Hepatocyte (in vitro differentiated cells): Measurements from ENCODE around the gene PSME1. TPM values are rescaled to one million over a fixed set of nuclear protein-coding genes. Genes with fewer than 3 reads are reported as not detected.

Experiments used
- DNase-seq: peaks from one replicate; pipeline ENCODE4 v3.0.0-alpha.2; 2016; ENCODE audit warnings: low spot score
- H2AFZ ChIP-seq: fragments of 200-600 bp; sonication (generic); 2 replicates; pipeline ENCODE4 v1.6.0; 2016; ENCODE audit warnings: antibody characterized with exemption, mild to moderate bottlenecking
- H3K27ac ChIP-seq: fragments of 200-600 bp; sonication (generic); 2 replicates; pipeline ENCODE4 v1.5.1; 2016; ENCODE audit warnings: mild to moderate bottlenecking
- H3K27me3 ChIP-seq: fragments of 200-600 bp; sonication (generic); 2 replicates; pipeline ENCODE4 v1.6.1; 2016
- H3K36me3 ChIP-seq: fragments of 200-600 bp; sonication (generic); replicated peaks from 2 replicates; pipeline ENCODE4 v1.5.1; 2016; ENCODE audit warnings: low read depth; ENCODE audit not compliant: insufficient read depth
- H3K4me1 ChIP-seq: fragments of 200-600 bp; sonication (generic); 2 replicates; pipeline ENCODE4 v1.5.1; 2016; ENCODE audit warnings: mild to moderate bottlenecking, moderate library complexity; ENCODE audit not compliant: insufficient read depth
- H3K4me2 ChIP-seq: fragments of 200-600 bp; sonication (generic); 2 replicates; pipeline ENCODE4 v1.6.0; 2016
- H3K4me3 ChIP-seq: fragments of 200-600 bp; sonication (generic); 2 replicates; pipeline ENCODE4 v1.5.1; 2016; ENCODE audit warnings: mild to moderate bottlenecking
- H3K79me2 ChIP-seq: fragments of 200-600 bp; sonication (generic); 2 replicates; pipeline ENCODE4 v1.6.0; 2017; ENCODE audit warnings: mild to moderate bottlenecking
- H3K9me2 ChIP-seq: fragments of 200-600 bp; sonication (generic); replicated peaks from 2 replicates; pipeline ENCODE4 v1.6.0; 2017; ENCODE audit warnings: mild to moderate bottlenecking; ENCODE audit not compliant: insufficient read depth
- H3K9me3 ChIP-seq: fragments of 200-600 bp; sonication (generic); 2 replicates; pipeline ENCODE4 v1.5.1; 2016; ENCODE audit warnings: low read depth, mild to moderate bottlenecking
- H4K20me1 ChIP-seq: fragments of 200-600 bp; sonication (generic); 2 replicates; pipeline ENCODE4 v1.6.0; 2016; ENCODE audit warnings: mild to moderate bottlenecking; ENCODE audit not compliant: insufficient read depth, poor library complexity, severe bottlenecking
- EZH2 ChIP-seq: fragments of 200-600 bp; sonication (generic); IDR thresholded peaks from 2 replicates; pipeline ENCODE4 v1.6.1; 2016; ENCODE audit warnings: antibody characterized with exemption, mild to moderate bottlenecking, borderline replicate concordance
- EZH2phosphoT487 ChIP-seq: fragments of 200-600 bp; sonication (generic); IDR thresholded peaks from one replicate; pipeline ENCODE4 v1.6.1; 2018; ENCODE audit warnings: antibody characterized with exemption, mild to moderate bottlenecking, low read depth, moderate library complexity; ENCODE audit not compliant: unreplicated experiment, severe bottlenecking
- WGBS: methylation state at CpG from one replicate; pipeline ENCODE4 v1.1.6; 2016; ENCODE audit warnings: low lambda C conversion rate; ENCODE audit errors: missing lambda C conversion rate; 5-methylcytosine and 5-hydroxymethylcytosine counted together
- polyA plus RNA-seq: library from polyadenylated mRNA; unstranded; fragments of >200 nt; fragmentation: Nextera tagmentation; extraction: Ambion mirVana; gene quantifications from 2 replicates; pipeline ENCODE4 v1.2.1, GENCODE V29; 2016
- total RNA-seq: library from RNA; depleted of rRNA; stranded (reverse); fragments of >200 nt; gene quantifications from 2 replicates; pipeline ENCODE4 v1.2.3, GENCODE V29; 2014
- TF ChIP-seq, protein P1 (sequence below): fragments of 200-600 bp; sonication (generic); IDR thresholded peaks from 2 replicates; pipeline ENCODE4 v1.5.1; 2016; ENCODE audit warnings: antibody characterized with exemption, mild to moderate bottlenecking; ENCODE audit not compliant: poor library complexity

Gene PSME1
- total and polyA plus RNA-seq, 2 experiments from 2014 or later: 123 to 238 TPM

DNA sequence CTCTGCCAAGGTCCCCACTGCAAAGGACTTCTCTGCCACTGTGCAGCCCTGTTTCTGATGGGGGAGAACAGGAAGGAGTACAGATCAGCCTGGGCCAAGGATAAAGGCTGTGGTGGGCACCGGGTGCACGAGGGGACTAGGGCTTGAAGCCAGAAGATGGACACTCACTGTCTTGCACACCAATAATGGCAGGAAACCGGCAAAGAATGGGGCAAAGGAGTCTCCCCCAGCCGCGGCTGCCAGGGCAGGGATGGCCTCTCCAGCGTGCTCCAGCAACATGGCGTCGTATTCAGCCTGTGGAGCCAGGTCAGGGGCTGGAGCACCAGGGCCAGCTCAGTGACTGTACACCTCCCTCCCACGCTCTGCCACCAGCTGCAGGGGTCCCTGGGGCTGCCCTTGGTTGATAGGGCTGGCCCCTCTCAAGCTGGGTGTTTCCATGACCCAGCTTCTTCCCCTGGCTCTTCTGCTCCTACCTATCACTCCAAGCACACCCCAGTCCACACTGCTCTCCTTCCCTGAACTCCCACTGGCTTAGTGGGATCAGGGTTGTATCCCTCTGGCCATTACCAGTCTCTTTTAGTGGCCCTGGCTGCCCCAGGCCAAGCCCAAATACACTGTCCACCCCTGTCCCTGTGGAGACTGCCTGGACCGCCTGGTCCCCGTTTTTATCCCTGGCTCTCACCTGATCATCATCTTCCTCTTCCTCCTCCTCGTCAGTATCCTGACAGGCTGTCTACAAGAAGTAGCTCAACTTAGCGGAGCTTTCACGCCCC lies 46.3 kb downstream of the PSME1 start:
- no peak for DNase-seq
- Histone ChIP-seq H2AFZ (no peak overlapping the region), H3K4me3 (no peak overlapping the region), H3K36me3 (no peaks in the 10 kb centered on the region), H3K9me3 (no peaks in the 10 kb centered on the region), H3K79me2 (peaks cover 10% of the 10 kb centered on the region), H3K27me3 (no peaks in the 10 kb centered on the region), H4K20me1 (no peaks in the 10 kb centered on the region), H3K9me2 (no peaks in the 10 kb centered on the region), H3K4me1 (no peaks in the 10 kb centered on the region), H3K4me2 (no peak overlapping the region), H3K27ac (no peak overlapping the region)
- TF ChIP-seq, protein P1, sequence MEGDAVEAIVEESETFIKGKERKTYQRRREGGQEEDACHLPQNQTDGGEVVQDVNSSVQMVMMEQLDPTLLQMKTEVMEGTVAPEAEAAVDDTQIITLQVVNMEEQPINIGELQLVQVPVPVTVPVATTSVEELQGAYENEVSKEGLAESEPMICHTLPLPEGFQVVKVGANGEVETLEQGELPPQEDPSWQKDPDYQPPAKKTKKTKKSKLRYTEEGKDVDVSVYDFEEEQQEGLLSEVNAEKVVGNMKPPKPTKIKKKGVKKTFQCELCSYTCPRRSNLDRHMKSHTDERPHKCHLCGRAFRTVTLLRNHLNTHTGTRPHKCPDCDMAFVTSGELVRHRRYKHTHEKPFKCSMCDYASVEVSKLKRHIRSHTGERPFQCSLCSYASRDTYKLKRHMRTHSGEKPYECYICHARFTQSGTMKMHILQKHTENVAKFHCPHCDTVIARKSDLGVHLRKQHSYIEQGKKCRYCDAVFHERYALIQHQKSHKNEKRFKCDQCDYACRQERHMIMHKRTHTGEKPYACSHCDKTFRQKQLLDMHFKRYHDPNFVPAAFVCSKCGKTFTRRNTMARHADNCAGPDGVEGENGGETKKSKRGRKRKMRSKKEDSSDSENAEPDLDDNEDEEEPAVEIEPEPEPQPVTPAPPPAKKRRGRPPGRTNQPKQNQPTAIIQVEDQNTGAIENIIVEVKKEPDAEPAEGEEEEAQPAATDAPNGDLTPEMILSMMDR: no peak
- no peak for TF ChIP-seq EZH2phosphoT487
- 91% methylated on average over 14 of the region's 14 CpGs for WGBS

- Histone ChIP-seq H2AFZ (no peak overlapping the region), H3K36me3 (no peaks in the 10 kb centered on the region)
- WGBS: 97% methylated on average over 12 of the region's 15 CpGs
Measured at GRCh38 chr14:24183014-24183481, 47.1 kb downstream of the PSME1 start.

DNA sequence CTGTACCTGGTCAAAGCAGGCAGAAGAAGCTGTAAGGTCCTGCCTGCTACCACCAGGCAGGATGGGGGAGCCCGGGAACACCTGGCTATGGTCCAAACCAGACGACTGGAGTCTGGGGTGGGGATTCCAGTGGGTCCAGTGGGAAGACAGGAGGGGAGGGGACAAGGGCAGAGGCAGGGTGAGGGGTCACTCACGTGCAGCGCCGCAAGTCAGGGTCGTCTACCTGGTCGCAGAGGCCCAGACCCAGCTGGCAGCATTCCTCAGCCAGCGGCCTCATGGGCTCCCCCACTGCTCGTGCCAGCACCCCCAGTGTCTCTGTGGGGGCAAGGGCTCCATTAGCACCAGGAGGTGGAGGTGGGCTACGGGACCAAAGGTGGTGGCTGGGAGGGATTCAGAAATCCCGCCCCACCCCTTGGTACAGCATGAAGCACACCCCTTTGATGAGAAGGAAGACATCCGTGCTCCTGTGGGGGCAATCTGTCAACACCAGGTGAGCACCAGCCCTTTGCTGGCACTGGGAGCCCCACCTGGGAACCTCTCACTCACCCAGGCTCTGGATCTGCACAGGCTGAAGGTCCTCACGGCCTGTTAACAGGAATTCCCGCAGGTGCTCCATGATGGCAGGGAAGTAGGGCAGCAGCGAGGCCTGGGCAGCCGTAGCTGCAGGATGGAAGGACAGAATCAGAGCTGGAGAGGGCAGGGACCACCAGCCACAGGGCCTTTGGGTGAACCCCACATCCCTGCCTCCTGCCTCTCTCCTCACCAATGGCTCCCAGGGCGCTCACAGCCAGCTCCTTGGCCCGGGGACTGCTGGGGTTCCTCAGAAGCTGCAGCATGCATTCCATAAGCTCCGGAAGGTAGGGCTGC lies 48.3 kb downstream of the PSME1 start:
- H3K4me2 ChIP-seq: no peak overlapping the region
- H3K79me2 ChIP-seq: peaks cover 14% of the 10 kb centered on the region
- WGBS: 93% methylated on average over 14 of the region's 19 CpGs
- no peaks in the 10 kb centered on the region for H3K9me3 ChIP-seq
- no peak overlapping the region for H3K27ac ChIP-seq
- no peaks in the 10 kb centered on the region for H4K20me1 ChIP-seq
- no peak overlapping the region for H3K4me3 ChIP-seq
- peaks cover 5% of the 10 kb centered on the region for H3K4me1 ChIP-seq
- H2AFZ ChIP-seq: no peak overlapping the region
- H3K9me2 ChIP-seq: no peaks in the 10 kb centered on the region
- H3K27me3 ChIP-seq: no peaks in the 10 kb centered on the region
- no peaks in the 10 kb centered on the region for H3K36me3 ChIP-seq
- no peak for DNase-seq
- TF ChIP-seq, protein P1: no peak

More at GRCh38 chr14:24183014-24183481, 47.1 kb downstream of the PSME1 start:
- no peak overlapping the region for H3K4me3 ChIP-seq
- H3K9me2 ChIP-seq: no peaks in the 10 kb centered on the region
- DNase-seq: no peak
- H3K27me3 ChIP-seq: no peaks in the 10 kb centered on the region
- no peak for TF ChIP-seq EZH2phosphoT487
- TF ChIP-seq, protein P1: no peak
- TF ChIP-seq EZH2: no peak
- H3K4me1 ChIP-seq: peaks cover 5% of the 10 kb centered on the region
- no peaks in the 10 kb centered on the region for H3K9me3 ChIP-seq
- no peaks in the 10 kb centered on the region for H4K20me1 ChIP-seq
- H3K27ac ChIP-seq: no peak overlapping the region
- peaks cover 14% of the 10 kb centered on the region for H3K79me2 ChIP-seq
- no peak overlapping the region for H3K4me2 ChIP-seq
